ENCODE data around the gene ATP9A.

GRCh38 chr20:51611625-51611890 lies 156.6 kb downstream of the ATP9A start:
- no peak for TF ChIP-seq RBAK (tag by site-specific recombination; IDR thresholded peaks at IDR 0.05)
- TF ChIP-seq ZSCAN4 (tag by site-specific recombination; IDR thresholded peaks at IDR 0.05): no peak
- TF ChIP-seq ZSCAN18 (tag by site-specific recombination; IDR thresholded peaks at IDR 0.05): no peak
- TF ChIP-seq CTCF (tag by site-specific recombination; IDR thresholded peaks at IDR 0.05): no peak
- no peak for TF ChIP-seq ZNF121 (tag by site-specific recombination; IDR thresholded peaks at IDR 0.05)
- no peak for TF ChIP-seq TRIM28 (IDR thresholded peaks at IDR 0.05; ENCODE audit: borderline replicate concordance, low read length)
- no peak for TF ChIP-seq FEZF1 (tag by site-specific recombination; IDR thresholded peaks at IDR 0.05)
- TF ChIP-seq ATF2 (tag by site-specific recombination; IDR thresholded peaks at IDR 0.05; ENCODE audit: low read depth): no peak
- TF ChIP-seq ZFP37 (tag by site-specific recombination; IDR thresholded peaks at IDR 0.05): no peak
- TF ChIP-seq ZNF692 (tag by site-specific recombination; IDR thresholded peaks at IDR 0.05): no peak
- TF ChIP-seq PATZ1 (tag by site-specific recombination; IDR thresholded peaks at IDR 0.05): no peak
- no peak for TF ChIP-seq ZBTB17 (tag by site-specific recombination; IDR thresholded peaks at IDR 0.05)

Data from HEK293 (cell line).